HG03432 (cell line): ENCODE measurements around the gene SPATA9.

Source experiments
- ATAC-seq: cut with Tn5 transposase; IDR thresholded peaks from one replicate; pipeline ENCODE4 v1.9.1; 2021; ENCODE audit warnings: mild to moderate bottlenecking, moderate library complexity; ENCODE audit not compliant: unreplicated experiment

Gene SPATA9

GRCh38 chr5:95682891-95683290 lies at the start of gene SPATA9:
TSS of gene SPATA9 (minus strand) at chr5:95682991. CDS start at chr5:95682854, 137 bp downstream.
- no peak for ATAC-seq

- ATAC-seq, result peak; percentile 33
Observed at GRCh38 chr5:95731571-95732554, 49.1 kb upstream of the SPATA9 start.

GRCh38 chr5:95730730-95731570 lies 48.2 kb upstream of the SPATA9 start, which contains the start of gene RHOBTB3:
TSS of gene RHOBTB3 (plus strand) at chr5:95731336. CDS start at chr5:95731683, 347 bp downstream.
- ATAC-seq, result peak; percentile 68

- ATAC-seq, result no peak
Observed at GRCh38 chr5:95730011-95730700, 47.4 kb upstream of the SPATA9 start.

- no peak for ATAC-seq
Observed at GRCh38 chr5:95729115-95730010, 46.6 kb upstream of the SPATA9 start.

- no peak for ATAC-seq
Observed at GRCh38 chr5:95728494-95729114, 45.8 kb upstream of the SPATA9 start.

- peak; percentile 28 for ATAC-seq
Observed at GRCh38 chr5:95727764-95728191, 45.0 kb upstream of the SPATA9 start.

GRCh38 chr5:95726811-95727763 lies 44.3 kb upstream of the SPATA9 start:
- no peak for ATAC-seq

GRCh38 chr5:95725937-95726810 lies 43.4 kb upstream of the SPATA9 start:
- ATAC-seq, result no peak

- no peak for ATAC-seq
Observed at GRCh38 chr5:95725071-95725820, 42.5 kb upstream of the SPATA9 start.

GRCh38 chr5:95723632-95724369 lies 41.0 kb upstream of the SPATA9 start:
- no peak for ATAC-seq

GRCh38 chr5:95721582-95722295 lies 38.9 kb upstream of the SPATA9 start:
- ATAC-seq, result no peak

- no peak for ATAC-seq
Observed at GRCh38 chr5:95720094-95720786, 37.4 kb upstream of the SPATA9 start.

- ATAC-seq, result no peak
Observed at GRCh38 chr5:95718738-95719137, 35.9 kb upstream of the SPATA9 start.

GRCh38 chr5:95718203-95718602 lies 35.4 kb upstream of the SPATA9 start:
- peak; percentile 92 for ATAC-seq
